Adipocyte (in vitro differentiated cells): Measurements from ENCODE around the gene PTH2.
A peak's percentile ranks its signal among the peaks of the same experiment; 100 is the strongest.
"Not testable (repeated sequence)": the region's sequence is repeated elsewhere in the genome, so short reads cannot be mapped to it uniquely, and the experiment has no call there.

ENCODE experiments used
- DNase-seq: peaks from one replicate; pipeline ENCODE4 v3.0.0-alpha.2; 2015; ENCODE audit warnings: low read depth
- H3K27me3 ChIP-seq: replicated peaks from 2 replicates; pipeline ENCODE4 v1.7.0; 2013; ENCODE audit warnings: mild to moderate bottlenecking, low read length, moderate library complexity; ENCODE audit not compliant: control insufficient read depth, insufficient read depth
- H3K36me3 ChIP-seq: 2 replicates; pipeline ENCODE4 v1.7.0; 2013; ENCODE audit warnings: low read length, mild to moderate bottlenecking, moderate library complexity; ENCODE audit not compliant: control insufficient read depth, insufficient read depth, severe bottlenecking
- H3K4me1 ChIP-seq: 2 replicates; pipeline ENCODE4 v1.7.0; 2013; ENCODE audit warnings: mild to moderate bottlenecking, low read length, moderate library complexity; ENCODE audit not compliant: control insufficient read depth, insufficient read depth
- H3K4me3 ChIP-seq: 2 replicates; pipeline ENCODE4 v1.7.0; 2013; ENCODE audit warnings: mild to moderate bottlenecking, low read length, moderate library complexity
- H3K9ac ChIP-seq: 2 replicates; pipeline ENCODE4 v1.7.0; 2013; ENCODE audit warnings: mild to moderate bottlenecking, low read length, moderate library complexity
- H3K9me3 ChIP-seq: 2 replicates; pipeline ENCODE4 v1.7.0; 2013; ENCODE audit warnings: mild to moderate bottlenecking, low read length, moderate library complexity; ENCODE audit not compliant: control insufficient read depth

Gene PTH2

DNA sequence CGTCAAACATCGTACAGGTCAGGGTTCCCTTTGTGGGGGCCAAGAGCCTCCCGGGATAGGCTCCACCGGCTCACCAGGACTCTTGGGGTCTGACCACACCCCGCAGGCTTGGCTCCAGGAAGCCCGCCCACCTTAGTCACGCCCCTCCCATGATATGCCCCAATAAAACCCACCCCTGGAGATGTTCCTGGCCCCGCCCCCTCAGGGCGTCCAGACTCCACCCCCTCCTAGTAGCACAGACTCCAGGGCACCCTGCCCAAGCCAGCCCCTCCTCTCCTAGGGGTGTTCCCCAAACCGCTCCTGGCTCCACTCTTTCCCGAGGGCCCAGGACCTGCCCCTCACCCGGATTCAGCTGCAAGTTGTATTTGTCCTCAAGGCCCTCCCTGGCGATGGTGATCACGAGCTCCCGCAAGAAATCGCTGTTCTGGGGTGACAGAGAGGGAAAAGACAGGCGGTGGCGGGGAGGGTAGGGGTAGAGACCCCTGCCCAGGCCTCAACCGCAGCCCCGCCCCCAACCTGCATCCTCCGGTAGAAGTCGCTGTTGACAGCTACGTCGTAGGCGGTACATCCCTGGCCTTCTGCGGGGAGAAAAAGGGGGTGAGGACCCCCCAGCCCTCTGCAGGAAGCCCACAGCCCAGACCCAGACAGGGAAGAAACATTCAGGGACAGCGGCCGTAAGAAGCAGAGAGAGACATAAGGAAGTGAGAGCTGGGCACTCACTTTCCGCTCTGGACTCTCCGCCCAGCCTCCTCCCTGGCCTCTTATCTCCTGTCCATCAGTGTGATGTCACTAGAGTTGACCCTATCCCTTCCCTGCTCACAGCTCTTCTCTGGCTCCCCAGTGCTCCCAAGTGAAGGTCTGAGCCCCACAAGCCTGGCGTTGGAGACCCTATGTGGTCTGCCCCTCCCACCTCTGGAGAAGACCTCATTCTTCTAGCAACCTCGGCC lies 24.5 kb upstream of the PTH2 start:
- H3K27me3 ChIP-seq = no peaks in the 10 kb centered on the region
- peak overlapping the region; percentile 39 for H3K4me3 ChIP-seq
- no peaks in the 10 kb centered on the region for H3K9me3 ChIP-seq
- DNase-seq = no peak
- peak overlapping the region; percentile 52 for H3K9ac ChIP-seq
- peaks cover 13% of the 10 kb centered on the region for H3K4me1 ChIP-seq
- peaks cover 2% of the 10 kb centered on the region for H3K36me3 ChIP-seq

- Histone ChIP-seq H3K36me3 (peaks cover 2% of the 10 kb centered on the region), H3K9me3 (no peaks in the 10 kb centered on the region), H3K4me1 (peaks cover 17% of the 10 kb centered on the region), H3K27me3 (peaks cover 9% of the 10 kb centered on the region), H3K4me3 (no peak overlapping the region), H3K9ac (no peak overlapping the region)
- DNase-seq = no peak
These were observed 22.8 kb upstream of the PTH2 start for GRCh38 chr19:49445997-49446396.

- H3K27me3 ChIP-seq = peaks cover 27% of the 10 kb centered on the region
- not testable (repeated sequence) for H3K9ac ChIP-seq, H3K36me3 ChIP-seq, DNase-seq, H3K4me1 ChIP-seq, H3K9me3 ChIP-seq
- peak overlapping the region; percentile 85 for H3K4me3 ChIP-seq
These were observed 21.0 kb upstream of the PTH2 start for GRCh38 chr19:49444100-49444700.

- Histone ChIP-seq H3K4me1 (peaks cover 10% of the 10 kb centered on the region), H3K27me3 (peaks cover 34% of the 10 kb centered on the region), H3K4me3 (peak overlapping the region; percentile 85), H3K9ac (peak overlapping the region; percentile 84), H3K36me3 (no peaks in the 10 kb centered on the region), H3K9me3 (no peaks in the 10 kb centered on the region)
- DNase-seq = peak; percentile 97
These were observed 20.3 kb upstream of the PTH2 start for GRCh38 chr19:49443366-49444099.

GRCh38 chr19:49442771-49443365 lies 19.6 kb upstream of the PTH2 start:
- Histone ChIP-seq H3K36me3 (no peaks in the 10 kb centered on the region), H3K9me3 (no peaks in the 10 kb centered on the region), H3K9ac (peak overlapping the region; percentile 84), H3K27me3 (peaks cover 40% of the 10 kb centered on the region), H3K4me3 (peak overlapping the region; percentile 85), H3K4me1 (peaks cover 8% of the 10 kb centered on the region)
- DNase-seq = peak; percentile 88

GRCh38 chr19:49442354-49442753 lies 19.1 kb upstream of the PTH2 start:
- Histone ChIP-seq H3K27me3 (peaks cover 45% of the 10 kb centered on the region), H3K9me3 (no peaks in the 10 kb centered on the region), H3K4me1 (peaks cover 4% of the 10 kb centered on the region), H3K9ac (no peak overlapping the region), H3K4me3 (peak overlapping the region; percentile 54), H3K36me3 (no peaks in the 10 kb centered on the region)
- DNase-seq = no peak

DNA sequence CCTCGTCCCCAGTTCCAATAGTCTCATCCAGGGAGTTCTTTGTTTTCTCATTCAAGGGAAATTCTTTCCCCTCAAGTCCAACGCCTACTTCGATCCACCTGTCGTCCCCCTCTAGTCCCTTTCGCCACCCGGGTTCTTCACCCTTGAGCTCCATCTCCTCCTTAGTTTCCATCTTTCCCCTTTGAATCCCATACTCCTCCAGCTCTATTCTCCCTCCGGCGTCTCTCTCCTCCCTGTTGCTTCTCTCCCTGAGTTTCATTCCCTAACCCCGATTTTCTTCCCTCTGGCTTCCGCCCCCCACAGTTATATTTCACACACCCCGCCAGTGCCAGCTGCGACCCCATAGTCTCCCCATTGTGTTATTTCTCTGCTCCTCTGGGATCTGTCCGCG lies 18.7 kb upstream of the PTH2 start:
- H3K4me1 ChIP-seq = peaks cover 4% of the 10 kb centered on the region
- peaks cover 47% of the 10 kb centered on the region for H3K27me3 ChIP-seq
- H3K9me3 ChIP-seq = no peaks in the 10 kb centered on the region
- no peak for DNase-seq
- H3K36me3 ChIP-seq = no peaks in the 10 kb centered on the region
- H3K4me3 ChIP-seq = peak overlapping the region; percentile 54
- no peak overlapping the region for H3K9ac ChIP-seq

GRCh38 chr19:49441210-49441959 lies 18.1 kb upstream of the PTH2 start, which contains the start of gene SLC17A7:
Gene SLC17A7, minus strand, starts transcription at chr19:49441527. Its CDS starts 148 bp downstream, at chr19:49441379.
- Histone ChIP-seq H3K36me3 (no peaks in the 10 kb centered on the region), H3K27me3 (peaks cover 51% of the 10 kb centered on the region), H3K9me3 (no peaks in the 10 kb centered on the region), H3K4me1 (peaks cover 4% of the 10 kb centered on the region), H3K4me3 (peak within 1 kb of the TSS; percentile 54), H3K9ac (no peak within 1 kb of the TSS)
- DNase-seq = peak; percentile 48

GRCh38 chr19:49440439-49441209 lies 17.4 kb upstream of the PTH2 start:
- DNase-seq = no peak
- Histone ChIP-seq H3K4me3 (no peak overlapping the region), H3K9me3 (no peaks in the 10 kb centered on the region)

GRCh38 chr19:49439836-49440235 lies 16.6 kb upstream of the PTH2 start:
- no peaks in the 10 kb centered on the region for H3K36me3 ChIP-seq
- no peak overlapping the region for H3K9ac ChIP-seq
- H3K4me1 ChIP-seq = peaks cover 4% of the 10 kb centered on the region
- H3K9me3 ChIP-seq = no peaks in the 10 kb centered on the region
- no peak for DNase-seq
- no peak overlapping the region for H3K4me3 ChIP-seq
- H3K27me3 ChIP-seq = peaks cover 56% of the 10 kb centered on the region

More at GRCh38 chr19:49440439-49441209, 17.4 kb upstream of the PTH2 start:
- Histone ChIP-seq H3K9ac (no peak overlapping the region), H3K36me3 (no peaks in the 10 kb centered on the region), H3K4me1 (peaks cover 4% of the 10 kb centered on the region), H3K27me3 (peaks cover 56% of the 10 kb centered on the region)
